WI38 (cell line): ENCODE data around the gene HLA-DOB.

Experiments used
- H3K4me3 ChIP-seq: 2 replicates; pipeline ENCODE4 v1.5.1; 2011; ENCODE audit warnings: low read depth, mild to moderate bottlenecking, control low read depth, low read length
- TF ChIP-seq, protein P1 (sequence below): IDR thresholded peaks from 2 replicates; pipeline ENCODE4 v1.5.1; 2012; ENCODE audit warnings: low read depth, mild to moderate bottlenecking, control low read depth, low read length

HLA-DOB gene

DNA sequence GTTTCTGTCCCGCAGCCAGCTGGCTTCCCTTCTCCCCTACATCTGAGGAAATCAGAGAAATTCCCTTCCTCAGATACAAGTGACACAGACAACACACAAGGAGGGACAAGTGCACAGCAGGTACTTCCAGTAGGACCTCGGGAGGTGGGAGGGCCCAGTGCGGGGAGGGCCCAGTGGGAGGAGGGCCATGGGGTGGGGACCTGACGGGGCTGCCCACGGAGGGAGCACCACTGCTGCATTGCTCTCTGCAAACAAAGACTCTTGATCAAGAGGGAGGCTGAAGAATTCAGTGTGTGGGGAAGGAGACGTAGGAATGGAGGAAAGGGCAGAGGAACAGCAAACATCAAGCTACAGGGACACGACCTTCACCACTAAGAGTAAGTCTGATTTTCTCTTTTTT, 12.7 kb upstream of the HLA-DOB start:
- TF ChIP-seq, protein P1, sequence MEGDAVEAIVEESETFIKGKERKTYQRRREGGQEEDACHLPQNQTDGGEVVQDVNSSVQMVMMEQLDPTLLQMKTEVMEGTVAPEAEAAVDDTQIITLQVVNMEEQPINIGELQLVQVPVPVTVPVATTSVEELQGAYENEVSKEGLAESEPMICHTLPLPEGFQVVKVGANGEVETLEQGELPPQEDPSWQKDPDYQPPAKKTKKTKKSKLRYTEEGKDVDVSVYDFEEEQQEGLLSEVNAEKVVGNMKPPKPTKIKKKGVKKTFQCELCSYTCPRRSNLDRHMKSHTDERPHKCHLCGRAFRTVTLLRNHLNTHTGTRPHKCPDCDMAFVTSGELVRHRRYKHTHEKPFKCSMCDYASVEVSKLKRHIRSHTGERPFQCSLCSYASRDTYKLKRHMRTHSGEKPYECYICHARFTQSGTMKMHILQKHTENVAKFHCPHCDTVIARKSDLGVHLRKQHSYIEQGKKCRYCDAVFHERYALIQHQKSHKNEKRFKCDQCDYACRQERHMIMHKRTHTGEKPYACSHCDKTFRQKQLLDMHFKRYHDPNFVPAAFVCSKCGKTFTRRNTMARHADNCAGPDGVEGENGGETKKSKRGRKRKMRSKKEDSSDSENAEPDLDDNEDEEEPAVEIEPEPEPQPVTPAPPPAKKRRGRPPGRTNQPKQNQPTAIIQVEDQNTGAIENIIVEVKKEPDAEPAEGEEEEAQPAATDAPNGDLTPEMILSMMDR, result no peak
- no peak overlapping the region for H3K4me3 ChIP-seq

GRCh38 chr6:32827025-32827424, 10.2 kb upstream of the HLA-DOB start:
- TF ChIP-seq, protein P1, result no peak

GRCh38 chr6:32825966-32826365, 9.2 kb upstream of the HLA-DOB start:
- H3K4me3 ChIP-seq, result no peak overlapping the region
- TF ChIP-seq, protein P1, result no peak

More at GRCh38 chr6:32827025-32827424, 10.2 kb upstream of the HLA-DOB start:
- no peak overlapping the region for H3K4me3 ChIP-seq

DNA sequence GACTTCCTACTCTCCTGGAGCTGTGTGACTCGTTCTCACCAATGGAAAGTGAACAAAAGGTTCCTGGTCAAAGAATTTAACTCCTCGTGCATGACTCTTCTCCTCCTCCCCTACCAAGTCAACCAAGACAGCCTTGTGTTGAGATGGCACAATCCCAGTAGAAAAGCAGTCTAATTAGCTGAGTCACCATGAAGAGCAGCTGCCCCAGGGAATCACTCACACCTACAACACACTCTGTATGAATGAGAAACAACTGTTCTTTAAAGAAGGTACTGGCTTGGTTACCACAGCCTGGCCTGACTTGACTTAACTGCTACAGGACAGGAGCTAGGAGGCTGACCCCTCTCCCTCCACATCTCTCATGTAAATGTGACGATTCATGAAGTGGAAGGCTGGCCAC, 2.9 kb upstream of the HLA-DOB start:
- TF ChIP-seq, protein P1, result no peak
- no peak overlapping the region for H3K4me3 ChIP-seq

- TF ChIP-seq, protein P1, result no peak
Measured at GRCh38 chr6:32818867-32819266, 2.1 kb upstream of the HLA-DOB start.

GRCh38 chr6:32815996-32816395, 806 bp downstream of the HLA-DOB start:
- TF ChIP-seq, protein P1, result no peak
- H3K4me3 ChIP-seq, result no peak overlapping the region

More at GRCh38 chr6:32818867-32819266, 2.1 kb upstream of the HLA-DOB start:
- no peak overlapping the region for H3K4me3 ChIP-seq

GRCh38 chr6:32815115-32815514, 1.7 kb downstream of the HLA-DOB start:
- no peak overlapping the region for H3K4me3 ChIP-seq
- TF ChIP-seq, protein P1, result no peak
